DOHH2 (cell line): ENCODE data around the gene RAB19.

Experiments
- EZH2phosphoT487 ChIP-seq: fragments of 200-600 bp; sonication (generic); IDR thresholded peaks from 2 replicates; pipeline ENCODE4 v1.6.1; 2017; ENCODE audit warnings: borderline replicate concordance, mild to moderate bottlenecking, antibody characterized with exemption, low read length, moderate library complexity, mixed read lengths
- TF ChIP-seq, protein P1 (sequence below): fragments of 200-600 bp; sonication (generic); IDR thresholded peaks from one replicate; pipeline ENCODE4 v1.5.1; 2014; ENCODE audit warnings: antibody characterized with exemption, mild to moderate bottlenecking, low read depth, low read length; ENCODE audit not compliant: poor library complexity, severe bottlenecking

DNA sequence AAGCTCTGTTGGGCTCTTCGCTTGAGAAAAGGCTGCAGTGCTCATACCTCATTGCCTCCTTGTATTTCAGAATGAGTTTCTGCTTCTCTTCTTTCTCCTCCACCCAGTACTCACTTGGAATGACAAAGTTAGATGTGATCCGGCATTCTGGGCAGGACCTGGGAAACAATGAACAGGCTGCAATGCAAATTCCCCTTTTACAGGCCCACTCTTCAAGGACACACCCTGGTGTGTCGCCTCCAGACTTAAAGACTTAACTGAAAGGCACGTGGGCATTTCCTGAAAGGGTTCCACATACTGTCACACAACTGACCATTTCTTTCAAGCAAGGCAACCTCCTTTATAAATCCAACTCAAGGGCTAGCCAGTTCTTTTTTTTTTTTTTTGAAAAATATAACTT lies 51.9 kb downstream of the RAB19 start:
- no peak for TF ChIP-seq EZH2phosphoT487
- TF ChIP-seq, protein P1, sequence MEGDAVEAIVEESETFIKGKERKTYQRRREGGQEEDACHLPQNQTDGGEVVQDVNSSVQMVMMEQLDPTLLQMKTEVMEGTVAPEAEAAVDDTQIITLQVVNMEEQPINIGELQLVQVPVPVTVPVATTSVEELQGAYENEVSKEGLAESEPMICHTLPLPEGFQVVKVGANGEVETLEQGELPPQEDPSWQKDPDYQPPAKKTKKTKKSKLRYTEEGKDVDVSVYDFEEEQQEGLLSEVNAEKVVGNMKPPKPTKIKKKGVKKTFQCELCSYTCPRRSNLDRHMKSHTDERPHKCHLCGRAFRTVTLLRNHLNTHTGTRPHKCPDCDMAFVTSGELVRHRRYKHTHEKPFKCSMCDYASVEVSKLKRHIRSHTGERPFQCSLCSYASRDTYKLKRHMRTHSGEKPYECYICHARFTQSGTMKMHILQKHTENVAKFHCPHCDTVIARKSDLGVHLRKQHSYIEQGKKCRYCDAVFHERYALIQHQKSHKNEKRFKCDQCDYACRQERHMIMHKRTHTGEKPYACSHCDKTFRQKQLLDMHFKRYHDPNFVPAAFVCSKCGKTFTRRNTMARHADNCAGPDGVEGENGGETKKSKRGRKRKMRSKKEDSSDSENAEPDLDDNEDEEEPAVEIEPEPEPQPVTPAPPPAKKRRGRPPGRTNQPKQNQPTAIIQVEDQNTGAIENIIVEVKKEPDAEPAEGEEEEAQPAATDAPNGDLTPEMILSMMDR = no peak
